Limb (tissue), 2 donors: ENCODE data around the gene CACNA1C.
"Not testable (repeated sequence)": the region's sequence is repeated elsewhere in the genome, so short reads cannot be mapped to it uniquely, and the experiment has no call there.

Experiments used
- DNase-seq, 2 donors: peaks; one replicate each; pipeline ENCODE4 v3.0.0-alpha.2; 2016; ENCODE audit errors: extremely low spot score in 2 of 2

The CACNA1C gene

DNA sequence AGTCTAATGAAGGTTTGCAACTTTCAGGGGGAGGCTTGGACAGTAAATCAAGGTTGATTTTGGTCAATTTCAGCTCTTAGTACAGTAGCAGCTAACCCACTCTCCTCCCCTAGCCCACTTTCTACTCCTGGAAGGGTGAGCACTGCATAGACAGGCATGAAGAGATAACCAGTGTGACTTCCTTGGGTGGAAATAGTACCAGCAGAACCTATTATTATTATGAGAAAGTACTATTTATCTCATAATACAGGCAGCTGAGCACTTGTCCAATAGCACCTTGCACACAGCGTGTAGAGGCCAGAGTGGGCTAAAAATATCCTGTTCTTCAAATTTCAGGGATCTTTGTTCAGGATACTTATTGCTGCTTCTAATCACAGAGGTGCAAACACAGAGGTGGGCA, 645.8 kb downstream of the CACNA1C start:
- no peak for DNase-seq

DNA sequence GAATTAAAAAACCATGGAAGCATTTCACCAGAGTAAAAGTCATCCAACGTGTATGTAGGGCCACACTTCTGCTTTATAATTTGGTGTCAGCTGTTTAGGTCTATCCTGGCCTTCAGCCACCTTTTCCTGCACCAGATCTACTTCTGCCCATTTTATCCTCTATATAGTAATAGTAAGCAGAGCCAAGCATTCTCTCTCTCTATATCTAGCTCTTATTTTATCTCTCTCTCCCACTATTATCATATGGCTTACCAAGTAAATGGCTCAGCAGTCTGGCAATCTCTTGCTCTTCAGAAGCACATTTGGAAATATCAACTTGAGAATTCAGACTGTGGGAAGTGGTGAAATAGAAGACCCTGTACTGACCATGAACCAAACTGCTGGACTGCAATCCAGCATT, 657.9 kb downstream of the CACNA1C start:
- no peak for DNase-seq

GRCh38 chr12:2719392-2719791, 666.6 kb downstream of the CACNA1C start:
- no peak for DNase-seq

GRCh38 chr12:2722806-2723205, 670.0 kb downstream of the CACNA1C start:
- no peak for DNase-seq

- DNase-seq = no peak
These were observed 679.5 kb downstream of the CACNA1C start for GRCh38 chr12:2732290-2732689.

DNA sequence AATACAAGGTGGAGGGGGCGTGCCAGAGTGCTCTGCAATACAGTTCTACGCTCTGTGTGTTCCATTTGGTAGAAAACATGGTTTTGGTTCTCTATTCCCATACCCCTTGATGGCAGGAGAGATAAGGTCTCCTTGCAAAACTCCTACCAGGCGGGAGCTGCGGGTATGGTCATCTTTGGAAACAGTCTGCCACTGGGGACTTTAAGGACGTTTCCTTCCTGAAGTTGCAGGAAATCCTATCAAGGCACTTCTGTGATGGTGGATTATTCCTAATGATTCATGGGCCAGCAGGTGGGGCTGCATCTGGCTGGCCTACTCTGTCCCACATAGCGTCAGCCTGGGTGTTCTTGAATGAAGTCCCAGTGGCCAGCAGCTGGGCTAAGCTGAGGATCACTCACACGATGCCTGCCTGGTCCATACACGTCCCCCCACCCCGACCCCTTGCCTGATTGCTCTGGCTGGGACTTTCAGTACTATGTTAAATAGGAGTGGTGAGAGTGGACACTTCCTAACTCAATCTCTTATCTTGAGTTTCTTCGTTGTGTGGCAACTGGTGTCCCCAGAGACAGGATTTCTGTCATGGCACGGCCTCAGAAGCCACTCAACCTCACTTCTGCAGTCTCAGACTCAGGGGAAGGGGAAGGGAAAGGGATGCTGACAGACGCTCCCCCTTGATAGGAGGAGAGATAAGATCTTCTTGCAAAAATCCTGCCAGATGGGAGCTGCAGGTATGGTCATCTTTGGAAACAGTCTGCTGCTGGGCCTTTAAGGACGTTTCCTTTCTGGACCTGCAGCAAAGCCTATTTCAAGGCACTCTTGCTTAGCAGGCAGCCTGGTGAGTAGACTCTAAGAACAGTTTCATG, 680.9 kb downstream of the CACNA1C start:
- DNase-seq = no peak

DNA sequence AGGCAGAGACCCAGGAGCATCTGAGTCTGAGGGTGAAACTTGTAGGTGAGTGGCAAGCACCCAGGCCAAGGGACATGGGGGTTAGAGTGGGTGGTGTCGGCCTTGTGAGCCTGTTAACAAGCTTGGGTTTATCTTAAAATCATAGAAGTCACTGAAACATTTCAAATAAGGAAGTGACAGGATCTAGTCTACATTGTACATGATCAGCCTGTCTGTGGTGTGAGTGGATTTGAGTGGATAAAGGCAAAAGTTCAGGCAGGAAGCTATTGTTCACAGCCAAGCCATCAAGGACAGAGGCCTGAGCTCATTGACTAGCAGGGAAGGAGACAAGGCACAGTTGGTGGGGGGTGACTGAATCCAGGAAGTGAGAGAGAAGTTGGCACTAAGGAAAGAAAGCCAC, 682.6 kb downstream of the CACNA1C start:
- DNase-seq = no peak

DNA sequence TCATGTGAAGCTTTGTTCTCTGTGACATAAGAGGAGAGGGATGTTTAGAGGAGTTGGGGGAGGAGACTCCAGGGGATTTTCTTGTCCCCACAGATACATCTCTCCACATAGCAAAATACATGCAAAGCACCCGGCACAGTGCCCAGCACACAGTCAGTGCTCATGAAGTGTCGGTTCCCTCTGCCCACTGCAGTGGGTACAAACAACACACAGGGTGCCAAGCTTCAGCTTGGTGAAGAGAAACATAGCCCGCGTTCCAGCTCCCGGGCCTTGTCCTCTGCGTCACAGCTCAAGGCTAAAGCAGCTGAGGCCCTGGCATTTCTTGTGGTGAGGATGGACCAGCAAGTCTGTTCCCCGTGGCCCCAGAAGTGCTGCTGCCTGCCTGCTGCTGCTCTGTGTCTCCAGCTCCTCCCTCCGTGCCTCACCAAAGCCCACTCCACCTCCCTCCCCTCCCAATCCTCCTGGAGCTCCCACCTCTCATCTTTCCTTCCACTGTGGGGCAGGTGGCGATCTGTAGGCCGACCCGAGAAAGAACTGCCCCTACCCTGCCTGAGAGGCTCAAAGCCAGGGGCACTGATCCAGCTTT, 685.0 kb downstream of the CACNA1C start:
- no peak for DNase-seq

DNA sequence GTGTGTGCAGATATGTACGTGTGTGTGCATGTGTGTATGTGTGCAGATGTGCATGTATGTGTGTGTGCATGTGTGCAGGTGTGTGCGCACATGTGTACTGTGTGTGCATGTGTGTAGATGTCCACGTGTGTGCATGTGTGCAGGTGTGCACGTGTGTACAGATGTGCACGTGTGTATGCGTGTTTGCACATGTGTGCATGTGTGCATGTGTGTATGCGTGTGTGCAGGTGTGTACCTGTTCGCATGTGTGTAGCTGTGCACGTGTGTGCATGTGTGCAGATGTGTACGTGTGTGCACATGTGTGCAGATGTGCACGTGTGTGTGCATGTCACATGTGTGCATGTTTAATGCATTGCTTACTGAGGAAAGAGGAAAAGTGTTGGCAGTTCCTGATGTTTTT, 686.3 kb downstream of the CACNA1C start:
- no peak for DNase-seq

- peak; percentile 10 to 35 for DNase-seq
These were observed 687.2 kb downstream of the CACNA1C start for GRCh38 chr12:2739832-2740641.

GRCh38 chr12:2742037-2742436, 689.2 kb downstream of the CACNA1C start:
- not testable (repeated sequence) for DNase-seq

- DNase-seq = no peak
These were observed 690.7 kb downstream of the CACNA1C start for GRCh38 chr12:2743478-2743877.

GRCh38 chr12:2745655-2746054, 692.9 kb downstream of the CACNA1C start:
- DNase-seq = no peak
